HG03460 (cell line): ENCODE data around the gene MXRA7.
"Not testable (repeated sequence)": the region's sequence is repeated elsewhere in the genome, so short reads cannot be mapped to it uniquely, and the experiment has no call there.

Experiments
- ATAC-seq: cut with Tn5 transposase; IDR thresholded peaks from one replicate; pipeline ENCODE4 v1.9.1; 2021; ENCODE audit not compliant: unreplicated experiment

MXRA7 gene

DNA sequence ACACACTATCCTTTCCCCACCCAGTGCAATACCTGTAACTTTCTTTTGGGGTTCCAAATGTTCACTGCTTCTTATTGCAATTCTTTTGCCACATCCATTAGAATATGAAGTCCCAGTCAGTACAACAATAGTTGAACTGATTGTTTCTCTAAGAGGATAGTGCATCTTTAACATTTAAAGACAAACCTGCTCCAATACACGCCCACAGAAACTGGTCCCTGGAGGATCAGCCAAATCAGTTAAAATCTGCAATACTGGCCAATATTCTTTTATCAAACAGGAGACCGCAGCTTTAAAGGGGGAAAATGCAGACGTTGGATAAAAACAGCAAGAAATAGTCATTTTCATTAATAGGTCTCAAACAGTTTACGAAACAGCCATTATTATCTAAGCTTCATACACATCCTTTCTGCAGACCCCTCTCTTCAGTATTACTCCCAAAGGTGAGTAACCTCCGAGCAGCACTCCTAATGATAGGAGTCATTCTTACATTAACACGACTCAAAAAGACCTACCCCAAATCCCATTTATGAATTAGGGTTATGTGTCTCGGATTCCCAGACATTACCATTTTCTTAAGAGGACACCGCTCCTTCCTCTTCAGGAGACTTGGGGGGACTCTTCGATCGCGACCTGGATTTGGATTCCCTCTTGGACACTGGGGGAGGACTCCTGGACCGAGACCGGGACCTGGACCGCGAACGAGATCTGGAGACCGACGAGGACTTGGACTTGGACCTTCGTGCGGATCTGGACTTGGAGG, 25.0 kb upstream of the MXRA7 start:
- no peak for ATAC-seq

DNA sequence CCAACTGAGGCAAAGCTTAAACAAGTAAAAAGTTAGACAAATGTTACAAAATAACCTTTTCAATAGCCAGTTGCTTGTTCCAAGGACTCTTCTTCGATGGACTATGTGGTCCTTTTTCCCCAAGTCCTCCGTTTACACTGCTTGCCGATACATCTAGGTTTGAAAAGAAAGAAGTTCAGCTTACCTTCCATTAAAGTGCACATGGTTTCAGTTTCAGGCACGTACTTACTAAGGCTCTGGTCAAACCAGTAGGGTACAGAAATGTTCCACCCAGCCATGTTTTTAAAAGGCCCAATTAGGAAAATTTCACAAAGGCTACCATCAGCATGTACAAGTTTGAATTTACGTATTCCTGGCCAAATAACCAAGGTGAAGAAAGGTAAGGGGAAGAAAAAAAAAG, 24.2 kb upstream of the MXRA7 start:
- ATAC-seq, result no peak

DNA sequence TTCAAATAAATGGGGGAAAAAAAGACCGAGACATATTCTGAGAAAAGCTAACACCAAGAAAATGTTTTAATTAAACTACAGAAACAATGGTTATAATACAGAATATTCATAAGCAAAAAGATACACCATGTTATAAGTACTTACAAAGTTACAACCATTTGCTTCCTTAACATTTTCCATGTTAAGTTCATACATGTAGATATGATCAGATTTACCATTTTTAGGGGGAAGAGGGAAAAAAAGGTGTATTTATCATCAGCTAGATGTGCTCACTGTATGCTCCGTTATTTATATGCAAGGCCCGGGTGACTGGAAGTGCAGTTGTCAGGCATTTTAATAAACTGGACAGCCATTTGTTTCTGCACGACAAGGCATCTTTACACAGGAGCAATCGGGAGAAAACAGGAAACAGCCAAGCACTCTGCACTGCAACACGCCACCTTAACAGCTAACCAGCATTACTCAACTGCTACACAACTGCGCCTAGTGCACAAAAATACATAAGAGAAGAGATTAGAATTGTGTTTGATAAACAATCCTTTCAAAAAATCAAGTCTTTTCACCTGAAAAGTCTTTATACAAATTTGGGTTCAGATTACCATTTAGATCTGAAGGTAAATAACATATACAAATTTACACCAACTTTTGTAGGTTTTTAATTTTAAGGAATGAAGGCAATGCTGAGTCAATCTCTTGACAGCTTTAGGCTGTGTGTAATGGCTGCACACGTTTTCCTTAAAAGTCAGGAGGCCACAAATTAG, 23.5 kb upstream of the MXRA7 start:
- ATAC-seq, result no peak

DNA sequence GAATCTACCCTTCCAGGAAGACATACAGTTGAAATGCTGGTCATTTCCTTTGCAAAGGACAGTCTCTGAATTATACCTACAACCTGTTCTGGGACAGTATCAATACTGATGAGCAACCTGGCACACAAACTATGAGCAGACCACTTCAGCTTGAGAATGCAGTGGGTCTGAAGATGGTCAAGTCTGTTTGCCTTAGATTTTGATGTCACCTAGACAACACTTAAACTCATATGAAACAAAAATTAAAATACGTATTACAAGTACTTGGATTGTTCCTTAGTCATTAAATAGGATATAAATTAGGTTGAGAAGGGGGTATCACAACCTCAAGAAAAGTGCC, 22.8 kb upstream of the MXRA7 start:
- ATAC-seq, result no peak

DNA sequence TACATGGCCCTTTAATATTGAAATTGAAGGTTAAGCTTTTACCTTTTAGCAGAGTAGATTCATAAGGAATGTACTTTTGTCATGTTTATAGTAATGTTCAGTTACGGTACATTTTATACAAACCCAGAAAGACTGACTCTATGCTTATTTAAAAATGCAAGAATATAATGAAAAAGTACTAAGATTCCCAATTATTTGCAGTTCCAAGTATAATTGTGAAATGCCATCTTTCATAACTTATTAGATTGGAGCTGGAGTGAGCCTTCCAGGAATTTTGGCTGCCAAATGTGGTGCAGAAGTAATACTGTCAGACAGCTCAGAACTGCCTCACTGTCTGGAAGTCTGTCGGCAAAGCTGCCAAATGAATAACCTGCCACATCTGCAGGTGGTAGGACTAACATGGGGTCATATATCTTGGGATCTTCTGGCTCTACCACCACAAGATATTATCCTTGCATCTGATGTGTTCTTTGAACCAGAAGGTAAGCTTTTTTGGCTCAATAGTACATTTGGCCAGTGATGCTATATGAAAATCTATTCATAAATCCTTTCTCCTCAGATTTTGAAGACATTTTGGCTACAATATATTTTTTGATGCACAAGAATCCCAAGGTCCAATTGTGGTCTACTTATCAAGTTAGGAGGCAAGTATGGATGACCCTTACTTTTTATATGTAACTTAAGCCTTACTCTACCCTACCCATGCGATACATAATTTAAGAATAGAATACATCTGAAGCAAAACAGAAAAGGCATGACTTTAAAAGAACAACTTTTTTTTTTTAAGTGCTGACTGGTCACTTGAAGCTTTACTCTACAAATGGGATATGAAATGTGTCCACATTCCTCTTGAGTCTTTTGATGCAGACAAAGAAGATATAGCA, 22.2 kb upstream of the MXRA7 start:
- no peak for ATAC-seq

DNA sequence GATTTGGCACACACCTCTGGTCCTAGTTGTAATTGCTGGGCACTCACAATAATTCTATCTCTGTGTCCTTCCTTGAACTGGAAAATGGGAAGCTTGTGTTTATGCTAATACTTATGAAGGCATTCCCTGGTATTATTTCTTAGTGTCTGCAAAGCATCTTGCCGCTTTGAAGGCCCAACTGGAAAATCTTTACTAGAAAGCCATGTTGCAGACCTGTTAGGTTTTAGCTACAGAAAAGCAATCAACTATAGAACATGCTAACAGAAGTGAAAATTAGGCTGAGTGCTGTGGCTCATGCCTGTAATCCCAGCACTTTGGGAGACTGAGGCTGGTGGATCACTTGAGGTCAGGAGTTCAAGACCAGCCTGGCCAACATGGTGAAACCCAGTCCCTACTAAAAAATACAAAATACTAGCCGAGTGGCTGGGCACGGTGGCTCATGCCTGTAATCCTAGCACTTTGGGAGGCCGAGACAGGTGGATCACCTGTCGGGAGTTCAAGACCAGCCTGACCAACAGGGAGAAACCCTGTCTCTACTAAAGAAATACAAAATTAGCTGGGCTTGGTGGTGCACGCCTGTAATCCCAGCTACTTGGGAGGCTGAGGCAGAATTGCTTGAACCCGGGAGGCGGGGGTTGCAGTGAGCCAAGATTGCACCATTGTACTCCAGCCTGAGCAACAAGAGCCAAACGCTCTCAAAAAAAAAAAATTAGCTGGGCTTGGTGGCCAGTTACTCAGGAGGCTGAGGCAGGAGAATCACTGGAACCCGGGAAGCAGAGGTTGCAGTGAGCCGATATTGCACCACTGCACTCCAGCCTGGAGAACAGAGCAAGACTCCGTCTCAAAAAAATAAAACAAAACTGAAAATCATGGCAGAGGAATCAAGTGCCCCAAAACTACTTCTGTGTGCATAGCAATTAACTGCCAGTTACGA, 21.3 kb upstream of the MXRA7 start:
- ATAC-seq, result not testable (repeated sequence)

DNA sequence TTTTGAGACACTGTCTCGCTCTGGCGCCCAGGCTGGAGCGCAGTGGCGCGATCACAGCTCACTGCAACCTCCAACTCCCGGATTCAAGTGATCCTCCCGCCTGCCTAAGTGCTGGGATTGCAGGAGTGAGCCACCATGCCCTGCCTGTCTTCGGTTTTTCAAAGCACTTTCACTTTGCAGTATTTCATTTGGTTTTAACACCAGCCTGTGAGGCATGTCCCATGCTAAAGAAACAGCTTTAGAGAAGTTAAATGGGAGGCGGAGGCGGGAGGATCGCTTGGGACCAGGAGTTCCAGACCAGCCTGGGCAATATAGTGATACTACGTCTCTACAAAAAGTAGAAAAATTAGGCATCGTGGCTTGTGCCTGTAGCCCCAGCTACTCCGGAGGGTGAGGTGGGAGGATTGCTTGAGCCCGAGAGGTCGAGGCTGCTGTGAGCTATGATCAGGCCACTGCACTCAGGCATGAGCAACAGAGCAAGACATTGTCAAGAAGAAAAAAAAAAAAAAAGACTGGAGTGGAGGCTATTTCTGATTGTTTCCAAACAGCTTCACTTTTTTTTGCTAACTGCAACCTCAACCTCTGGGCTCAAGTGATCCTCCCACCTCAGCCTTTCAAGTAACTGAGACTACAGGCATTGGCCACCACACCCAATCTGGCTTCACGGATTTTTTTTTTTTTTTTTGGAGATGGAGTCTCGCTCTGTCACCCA, 17.1 kb upstream of the MXRA7 start:
- no peak for ATAC-seq

DNA sequence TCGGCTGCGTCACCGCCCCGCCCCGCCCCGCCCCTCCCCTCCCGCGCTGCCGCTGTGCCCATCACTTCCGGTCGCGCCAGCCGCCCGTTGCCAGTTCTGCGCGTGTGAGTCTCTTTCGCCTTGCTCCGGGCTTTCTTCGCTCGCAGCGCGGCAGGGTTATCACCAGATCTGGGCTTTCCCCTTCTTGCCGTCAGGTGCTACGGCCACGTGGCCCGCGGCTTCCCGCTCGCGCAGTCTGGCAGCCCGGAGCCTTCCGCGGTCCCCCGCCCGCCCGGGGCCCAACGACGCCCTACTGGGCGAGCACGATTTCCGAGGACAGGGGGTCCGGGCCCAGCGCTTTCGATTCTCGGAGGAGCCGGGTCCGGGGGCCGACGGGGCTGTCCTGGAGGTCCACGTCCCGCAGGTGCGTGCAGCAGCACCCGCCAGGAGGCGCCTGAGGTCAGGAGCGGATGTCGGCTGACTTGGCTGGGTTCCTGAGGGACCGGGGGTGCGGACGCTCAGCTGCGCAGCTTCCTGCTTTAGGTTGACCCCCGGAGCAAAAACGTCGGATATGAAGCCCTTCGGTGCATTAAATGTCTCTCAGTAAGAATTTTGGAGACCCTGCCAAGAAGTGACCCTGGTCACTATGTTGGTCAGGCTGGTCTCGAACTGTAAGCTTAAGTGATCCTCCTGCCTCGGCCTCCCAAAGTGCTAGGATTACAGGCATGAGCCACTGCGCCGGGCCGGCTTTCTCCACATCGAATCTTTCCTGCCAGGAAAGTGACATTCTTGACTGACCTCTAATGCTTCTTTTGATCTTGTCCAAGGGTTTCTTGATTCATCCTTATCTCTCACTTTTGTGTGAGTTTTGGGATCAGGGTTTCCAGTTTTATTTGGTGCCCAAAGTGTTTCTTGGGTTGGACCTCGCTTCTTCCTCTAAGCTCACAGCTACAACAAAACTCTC, 16.3 kb upstream of the MXRA7 start, which contains the start of gene METTL23:
Gene METTL23 (plus strand): TSS at position 64 of the 943 bp plus-strand sequence. CDS start 2,872 bp downstream, outside the sequence.
- ATAC-seq, result peak; percentile 40

DNA sequence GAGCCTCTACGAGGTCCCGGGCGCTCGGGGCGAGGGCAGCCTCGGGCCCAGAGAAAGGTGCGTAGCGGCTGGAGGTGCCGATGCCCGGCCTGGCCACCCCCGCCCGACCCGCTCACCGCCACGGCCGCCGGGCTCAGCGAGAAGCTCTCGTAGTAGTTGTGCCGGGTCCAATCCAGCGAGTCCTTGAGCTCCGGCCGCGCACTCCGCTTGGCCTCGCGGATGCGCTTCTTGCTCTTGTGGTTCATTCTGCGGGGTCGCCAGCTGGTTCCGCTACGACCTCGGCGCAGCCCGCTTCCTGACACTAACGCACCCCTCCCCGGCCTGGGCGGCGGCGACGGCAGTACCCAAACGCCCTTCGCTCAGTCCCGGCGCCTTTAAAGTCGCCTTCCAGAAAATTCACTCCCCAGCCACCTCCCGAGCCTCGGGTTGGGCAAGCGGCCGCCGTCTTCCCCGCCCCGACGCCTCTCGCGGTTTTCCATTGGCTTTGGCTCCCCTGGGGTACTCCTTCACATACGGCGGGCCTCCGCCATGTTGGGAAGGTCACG, 15.5 kb upstream of the MXRA7 start, which contains the start of gene JMJD6:
Gene JMJD6 (minus strand): TSS at position 376 of the 545 bp plus-strand sequence. CDS start 131 bp downstream, at position 245.
- peak; percentile 74 for ATAC-seq

DNA sequence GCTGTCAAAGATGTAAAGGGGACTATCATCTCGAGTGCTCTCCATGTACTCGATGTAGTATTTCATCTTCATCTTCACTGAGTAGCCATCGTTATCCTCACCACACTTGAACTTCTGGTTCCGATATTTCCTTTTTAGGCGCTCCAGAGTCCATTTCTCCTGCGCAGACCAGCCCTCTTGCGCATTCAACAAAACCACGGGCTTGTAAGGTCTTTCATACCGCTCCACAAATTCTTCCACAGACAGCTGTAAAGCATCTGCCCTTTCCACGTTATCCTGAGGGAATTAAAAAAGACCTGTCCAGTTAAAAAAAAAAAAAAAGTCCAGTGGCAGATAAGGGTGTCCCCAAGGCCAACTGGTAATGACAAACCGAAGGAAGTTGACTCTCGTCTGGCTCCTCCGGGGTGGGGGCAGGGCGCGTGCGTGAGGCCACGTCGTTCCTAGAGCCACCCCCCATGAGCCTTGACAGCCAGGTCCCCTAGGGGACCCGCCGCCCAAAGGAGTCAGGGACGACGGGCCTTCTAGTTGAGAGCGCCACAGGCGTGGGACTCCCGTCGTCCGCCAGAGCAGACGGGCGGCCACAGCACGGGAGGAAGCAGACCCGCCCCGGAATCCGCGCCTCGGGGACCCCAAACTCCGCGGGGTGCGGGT, 14.9 kb upstream of the MXRA7 start:
- peak; percentile 22 for ATAC-seq

DNA sequence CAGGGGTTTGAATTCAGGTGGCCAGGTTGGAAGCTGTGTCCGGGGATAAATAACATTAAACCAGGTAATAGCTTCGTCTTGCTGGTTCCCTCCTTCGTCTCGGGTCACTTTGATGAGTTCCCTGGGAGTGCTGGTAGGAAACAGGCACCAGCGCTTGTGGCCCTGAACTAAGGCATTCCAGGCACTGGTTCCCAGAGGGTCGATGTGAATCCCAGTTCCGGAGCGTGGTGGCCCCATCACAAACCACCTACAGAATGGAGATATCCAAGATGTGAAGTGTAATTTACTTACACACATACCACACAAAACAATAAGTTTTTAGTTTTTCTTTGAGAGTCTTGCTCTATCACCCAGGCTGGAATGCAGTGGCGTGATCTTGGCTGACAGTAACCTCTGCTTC, 13.0 kb upstream of the MXRA7 start:
- ATAC-seq, result no peak

DNA sequence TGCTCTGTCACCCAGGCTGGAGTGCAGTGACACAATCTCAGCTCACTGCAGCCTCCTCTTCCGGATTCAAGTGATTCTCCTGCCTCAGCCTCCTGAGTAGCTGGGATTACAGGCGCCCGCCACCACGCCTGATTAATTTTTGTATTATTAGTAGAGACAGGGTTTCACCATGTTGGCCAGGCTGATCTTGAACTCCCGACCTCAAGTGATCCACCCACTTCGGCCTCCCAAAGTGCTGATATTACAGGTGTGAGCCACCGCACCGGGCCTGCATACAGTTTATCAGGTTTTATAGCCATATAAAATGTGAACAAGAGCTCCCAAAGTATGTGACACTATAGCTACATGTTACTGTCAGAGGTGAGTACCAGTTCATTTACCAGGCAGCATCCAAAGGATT, 12.2 kb upstream of the MXRA7 start:
- ATAC-seq, result not testable (repeated sequence)

DNA sequence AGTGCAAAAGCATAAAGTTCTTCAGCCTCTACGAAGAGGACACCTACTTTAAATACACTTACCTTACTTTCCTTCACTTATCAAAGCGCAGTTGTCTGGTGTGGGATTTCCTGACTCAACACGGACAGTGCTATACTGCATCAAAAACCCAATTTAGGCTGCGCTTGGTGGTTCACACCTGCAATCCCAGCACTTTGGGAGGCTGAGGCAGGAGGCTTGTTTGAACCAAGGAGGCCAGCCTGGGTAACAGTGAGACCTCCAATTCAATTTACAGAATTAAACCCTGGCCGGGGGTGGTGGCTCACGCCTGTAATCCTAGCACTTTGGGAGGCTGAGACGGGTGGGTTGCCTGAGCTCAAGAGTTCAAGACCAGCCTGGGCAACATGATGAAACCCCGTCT, 11.5 kb upstream of the MXRA7 start:
- ATAC-seq, result no peak

DNA sequence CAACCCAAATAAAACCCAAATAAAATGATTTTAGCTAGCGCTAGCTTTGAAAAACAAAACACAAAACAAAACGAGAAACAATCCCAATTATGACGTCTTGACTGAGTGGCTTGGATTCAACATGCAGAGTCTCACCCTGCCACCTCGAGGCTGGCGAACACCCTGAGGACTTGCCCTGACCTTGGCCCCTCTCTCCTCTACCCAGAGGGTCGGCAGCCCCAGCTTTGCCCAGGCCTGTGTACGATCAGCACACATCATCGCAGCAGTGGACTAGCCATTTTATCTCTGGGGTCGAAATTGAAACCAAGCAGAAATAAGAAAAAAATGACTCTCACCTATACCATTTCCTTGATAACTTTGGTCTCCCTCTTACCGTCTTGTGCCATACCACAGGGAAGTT, 10.7 kb upstream of the MXRA7 start:
- ATAC-seq, result no peak

DNA sequence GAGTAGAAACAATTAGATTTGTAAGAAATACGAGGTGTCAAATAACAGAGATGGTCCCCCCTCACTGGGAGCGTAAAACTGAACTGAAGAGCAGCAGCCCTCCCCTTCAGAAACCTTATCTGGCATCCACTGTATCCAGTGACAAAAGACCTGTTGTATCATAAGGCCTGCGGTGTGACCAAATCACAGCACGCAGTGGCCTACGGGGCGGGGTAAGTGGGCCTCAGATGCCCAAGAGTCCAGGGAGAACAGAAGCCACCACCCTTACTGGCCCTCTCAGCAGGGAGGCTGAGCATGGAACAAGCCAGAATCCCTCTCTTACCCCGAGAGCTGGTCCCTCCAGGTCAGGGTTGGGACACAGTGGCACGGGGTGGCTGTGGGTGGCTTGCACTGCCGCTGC, 10.2 kb upstream of the MXRA7 start:
- ATAC-seq, result no peak

DNA sequence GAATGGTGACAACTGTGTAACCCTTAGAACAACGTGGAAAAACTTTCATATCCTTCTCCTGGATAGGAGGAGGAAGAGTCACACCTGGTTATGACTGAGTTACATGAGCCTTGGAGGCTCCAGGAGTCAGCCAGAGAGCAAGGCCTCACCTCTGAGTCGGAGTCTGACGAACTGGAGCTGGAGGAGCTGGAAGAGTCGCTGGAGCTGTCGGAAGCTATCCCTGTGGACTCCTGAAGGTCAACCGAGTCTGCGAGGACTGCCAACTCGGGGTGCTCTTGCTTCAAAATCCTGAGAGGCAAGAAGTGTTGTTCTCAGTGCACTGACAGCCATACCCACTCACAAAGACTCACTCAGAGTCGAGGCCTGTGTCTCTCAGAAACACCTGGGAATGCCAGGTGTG, 9.4 kb upstream of the MXRA7 start:
- ATAC-seq, result no peak

DNA sequence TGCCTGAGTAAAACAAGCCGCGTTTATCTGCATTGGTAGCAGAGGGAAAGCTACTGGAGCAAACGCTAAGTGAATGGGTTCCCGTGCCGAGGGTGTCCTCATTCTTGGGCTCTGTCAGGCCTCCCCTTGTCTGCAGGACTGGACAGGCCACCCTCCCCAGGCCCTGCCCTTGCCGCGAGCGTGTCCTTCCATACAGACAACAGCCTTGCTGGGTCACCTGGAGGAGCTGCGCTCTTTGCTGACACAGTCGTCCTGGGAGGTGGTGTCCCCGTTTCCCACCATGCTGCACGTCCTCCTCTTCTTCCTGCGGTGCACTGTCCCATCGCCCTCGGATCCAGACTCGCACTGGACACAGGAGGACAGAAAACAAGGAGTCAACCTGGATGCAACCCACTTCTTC, 7.8 kb upstream of the MXRA7 start:
- ATAC-seq, result no peak

DNA sequence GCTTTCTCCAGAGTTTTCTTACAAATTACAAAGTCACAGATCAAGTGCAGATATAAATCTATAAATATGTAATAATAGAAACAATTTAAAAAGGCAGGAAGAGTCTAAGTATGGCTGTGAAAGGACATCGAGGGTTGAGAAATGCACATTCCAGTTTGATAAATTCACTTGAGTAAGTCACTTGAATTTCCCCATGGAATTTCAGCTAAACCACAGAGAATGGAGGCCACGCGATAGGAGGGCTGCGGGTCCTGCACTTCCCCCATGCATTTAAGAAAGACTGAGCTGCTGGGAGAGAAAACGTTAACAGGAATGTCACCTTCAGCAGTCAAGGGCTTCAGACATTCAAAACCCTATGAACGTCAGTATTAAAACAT, 6.1 kb upstream of the MXRA7 start:
- no peak for ATAC-seq
